GM21528 (cell line): ENCODE data around the gene CHCHD4.

Experiments
- ATAC-seq: cut with Tn5 transposase; IDR thresholded peaks from one replicate; pipeline ENCODE4 v1.9.1; 2021; ENCODE audit warnings: mild to moderate bottlenecking, moderate library complexity; ENCODE audit not compliant: unreplicated experiment, low FRiP score

The CHCHD4 gene

DNA sequence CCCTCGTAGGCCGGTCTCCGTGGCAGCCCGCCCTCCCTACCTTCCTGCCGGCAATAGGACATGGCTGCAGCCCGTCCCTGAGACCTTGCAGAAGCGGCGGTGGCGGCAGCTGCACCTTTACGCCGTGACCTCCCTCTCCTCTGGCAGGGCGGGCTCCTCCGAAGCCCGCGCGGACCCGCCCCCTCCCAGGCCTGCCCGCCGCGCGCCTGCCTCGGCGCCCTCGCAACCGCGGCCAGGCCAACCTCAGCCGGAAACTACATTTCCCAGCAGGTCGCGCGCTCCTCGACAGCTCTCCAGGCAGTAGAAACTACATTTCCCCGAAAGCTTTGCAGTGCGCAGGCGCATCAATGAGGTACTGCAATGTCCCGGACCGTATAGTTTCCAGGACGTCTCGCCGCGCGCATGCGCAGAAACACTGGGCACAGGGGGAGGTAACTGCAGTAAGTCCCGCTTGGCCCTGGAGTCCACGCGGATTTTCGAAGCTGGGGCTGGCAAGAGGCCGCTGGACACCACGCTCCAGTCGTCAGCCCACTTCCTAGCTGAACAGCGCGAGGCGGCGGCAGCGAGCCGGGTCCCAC, at the start of gene CHCHD4, which contains the start of gene TMEM43:
Gene CHCHD4 (minus strand): TSS at position 256 of the 578 bp plus-strand sequence. CDS start 194 bp downstream, at position 62.
Gene TMEM43 (plus strand): TSS at position 438 of the 578 bp plus-strand sequence. CDS start 142 bp downstream, outside the sequence.
- ATAC-seq: peak; percentile 91

DNA sequence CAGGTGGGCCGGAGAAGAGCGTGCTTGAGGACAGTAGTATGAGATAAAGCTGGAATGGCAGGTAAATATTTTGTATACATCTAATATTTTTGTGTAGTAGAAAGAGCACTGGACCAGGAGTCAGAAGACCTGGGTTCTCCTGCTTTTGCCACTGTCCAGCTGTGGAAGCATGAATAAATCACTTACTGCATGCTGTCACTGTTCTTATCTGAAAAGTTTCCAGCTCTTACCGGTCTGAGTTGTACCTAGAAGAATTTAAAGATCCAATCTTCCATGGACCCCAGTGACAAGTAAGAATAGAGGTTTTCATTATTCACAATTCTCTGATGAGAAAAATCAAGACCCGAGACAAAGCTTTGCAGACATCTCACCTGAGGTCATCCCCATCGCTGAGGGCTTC, 47.8 kb upstream of the CHCHD4 start:
- no peak for ATAC-seq

DNA sequence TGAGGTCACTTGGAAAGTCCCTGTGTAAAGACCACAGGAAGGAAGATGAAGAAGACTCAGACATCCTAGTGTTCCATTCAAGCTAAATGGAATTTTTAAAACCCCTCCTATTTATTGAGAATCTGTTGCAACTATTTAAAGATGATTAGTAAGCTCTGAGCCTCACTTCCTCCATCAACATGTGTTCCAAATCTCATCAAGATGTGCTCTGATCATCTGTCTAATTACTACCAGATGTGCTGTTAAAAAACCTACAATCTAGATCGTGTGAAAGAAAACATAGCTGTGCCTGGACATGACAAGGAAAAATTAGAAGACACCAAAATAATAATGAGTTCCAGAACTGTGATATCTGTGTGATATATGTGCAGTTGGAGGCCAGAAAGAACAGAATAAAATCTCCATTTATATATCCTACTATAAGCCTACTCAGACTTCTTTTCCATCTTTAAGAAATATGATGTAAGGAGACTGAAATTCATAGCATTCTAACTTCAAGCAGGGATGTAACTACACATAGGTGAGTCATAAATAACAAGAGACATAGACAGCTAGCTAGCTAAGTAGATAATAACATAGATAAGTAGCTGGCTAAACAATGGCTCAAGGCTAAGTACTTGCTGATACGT, 46.0 kb upstream of the CHCHD4 start:
- no peak for ATAC-seq

DNA sequence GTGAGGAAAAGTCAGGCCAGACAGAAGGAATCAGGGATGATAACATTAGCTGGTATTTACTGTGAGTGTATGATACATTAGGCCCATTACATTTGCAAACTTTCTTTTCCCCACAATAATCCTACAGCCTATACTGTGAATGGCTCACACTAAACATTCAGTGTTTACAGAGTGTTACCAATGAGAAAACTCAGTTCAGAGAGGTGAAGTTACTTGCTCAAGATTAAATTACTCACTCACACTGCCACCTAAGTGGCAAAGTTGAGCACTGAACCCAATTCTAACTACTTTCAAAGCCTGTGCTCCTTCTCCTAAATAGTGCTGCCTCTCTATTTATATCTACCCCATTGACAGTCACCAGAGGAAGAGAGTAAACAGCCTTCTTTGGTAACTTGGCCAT, 45.2 kb upstream of the CHCHD4 start:
- no peak for ATAC-seq

DNA sequence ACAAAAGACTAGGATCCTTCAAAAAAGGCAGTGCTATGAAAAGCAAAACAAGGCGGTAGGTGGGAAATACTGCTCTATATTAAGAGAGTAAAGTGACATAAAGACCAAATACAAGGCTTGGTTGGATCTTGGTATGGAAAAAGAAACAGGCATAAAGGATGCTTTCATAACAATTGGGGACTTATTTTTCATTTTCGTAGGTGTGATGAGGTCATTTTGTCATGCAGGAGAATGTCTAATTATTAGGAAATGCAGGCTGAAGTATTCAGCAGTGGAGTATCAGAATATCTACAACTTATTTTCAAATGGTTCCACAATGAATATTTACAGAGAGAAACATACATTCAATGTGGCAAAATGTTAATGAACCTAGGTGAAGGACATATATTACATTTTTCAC, 44.8 kb upstream of the CHCHD4 start:
- no peak for ATAC-seq

DNA sequence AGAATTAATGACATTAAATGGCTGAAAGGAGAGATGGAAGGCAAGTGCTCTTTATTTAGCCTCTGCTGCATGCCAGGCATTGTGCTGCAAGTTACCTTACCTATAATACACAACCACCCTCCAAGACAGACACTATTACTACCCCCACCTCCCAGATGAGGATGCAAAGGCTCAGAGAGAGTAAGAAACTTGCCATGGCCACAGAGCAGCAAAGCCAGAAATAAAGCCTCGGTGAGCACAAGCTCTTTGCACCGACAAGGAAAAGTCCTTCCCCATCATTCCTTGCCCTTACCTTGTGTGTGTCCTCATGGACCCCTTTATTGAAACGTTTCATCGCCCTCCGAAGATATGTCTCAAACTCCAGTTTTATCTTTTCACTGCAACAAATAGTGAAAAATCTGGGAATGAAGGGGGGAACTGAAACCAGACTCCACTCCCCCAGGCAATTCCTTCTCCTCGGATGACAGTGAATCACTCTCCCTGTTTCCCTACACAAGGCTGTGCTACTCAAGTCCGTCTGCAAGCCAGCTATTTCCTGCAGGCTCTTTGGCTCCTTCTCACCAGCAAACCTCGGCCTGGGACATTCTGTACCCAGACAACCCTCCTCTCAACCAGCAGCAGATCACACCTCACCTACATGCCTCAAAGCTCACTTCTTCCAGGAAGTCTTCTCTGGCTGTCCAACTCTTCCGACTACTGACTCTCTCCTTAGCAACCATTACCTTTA, 42.4 kb upstream of the CHCHD4 start:
- no peak for ATAC-seq

DNA sequence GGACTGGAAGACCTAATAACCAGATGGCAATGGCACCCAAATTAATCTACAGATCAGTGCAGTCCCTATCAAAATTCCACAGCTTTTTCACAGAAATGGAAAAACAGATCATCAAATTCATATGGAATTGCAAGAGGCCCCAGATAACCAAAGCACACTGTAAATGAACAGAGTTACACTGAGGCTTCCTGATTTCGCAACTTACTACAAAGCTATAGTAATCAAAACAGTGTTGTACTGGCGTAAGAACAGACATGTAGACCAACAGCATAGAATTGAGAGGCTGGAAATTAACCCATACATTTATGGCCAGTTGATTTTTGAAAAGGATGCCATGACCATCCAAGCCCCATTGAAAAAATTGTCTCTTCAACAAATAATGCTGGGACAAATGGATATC, 37.5 kb upstream of the CHCHD4 start:
- ATAC-seq: no peak

DNA sequence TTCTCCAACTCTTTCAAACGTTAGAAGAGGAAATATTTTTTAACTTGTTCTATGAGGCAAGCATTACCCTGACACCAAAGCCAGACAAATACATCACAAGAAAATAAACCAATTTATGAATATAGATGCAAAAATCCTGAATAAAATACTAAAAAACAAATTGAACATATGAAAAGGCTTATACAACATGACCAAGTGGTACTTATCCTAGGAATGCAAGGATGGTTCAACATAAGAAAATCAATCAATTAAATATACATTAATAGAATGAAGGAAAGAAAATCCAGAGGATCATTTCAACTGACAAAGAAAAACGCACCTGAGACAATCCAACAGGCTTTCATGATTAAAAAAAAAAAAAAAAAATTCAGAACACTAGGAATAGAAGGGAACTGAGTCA, 36.6 kb upstream of the CHCHD4 start:
- no peak for ATAC-seq

DNA sequence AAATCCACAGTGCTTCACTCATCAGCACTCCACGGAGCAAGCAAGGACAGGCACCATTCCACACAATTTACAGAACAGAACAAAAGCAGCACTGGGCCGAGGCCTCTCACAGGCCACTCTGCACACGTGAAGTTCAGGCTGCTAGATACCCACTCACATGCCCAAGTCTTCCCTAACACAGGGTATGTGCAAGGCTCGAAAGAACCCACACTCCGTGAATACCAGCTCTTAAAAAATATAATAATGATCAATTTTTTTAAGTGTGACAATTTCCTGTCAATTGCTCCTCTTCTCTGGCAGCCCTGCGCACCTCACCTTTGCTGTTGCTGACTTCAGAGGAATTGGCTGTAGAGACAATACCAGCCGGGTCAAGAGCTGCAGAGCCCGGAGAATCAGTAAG, 34.8 kb upstream of the CHCHD4 start:
- no peak for ATAC-seq

DNA sequence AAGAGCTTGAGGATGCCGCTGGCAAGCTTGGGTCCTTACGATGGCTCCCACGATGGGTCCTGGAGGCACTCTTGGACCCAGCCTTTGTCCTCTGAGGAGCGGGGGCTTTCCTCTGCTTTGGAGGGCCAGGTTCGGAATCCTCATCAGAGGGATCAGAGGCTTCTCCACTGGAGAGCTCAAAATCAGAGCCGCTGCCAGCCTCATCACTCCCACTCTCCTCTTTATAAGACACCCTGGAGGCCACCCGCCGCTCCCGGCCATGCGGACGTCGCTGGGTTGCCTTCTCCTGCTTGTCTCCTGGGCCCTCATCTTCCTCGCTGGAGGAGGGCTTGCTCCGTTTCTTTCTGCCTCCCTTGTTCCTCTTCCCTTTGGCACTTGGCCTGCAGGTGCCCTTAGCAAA, 33.7 kb upstream of the CHCHD4 start:
- no peak for ATAC-seq

DNA sequence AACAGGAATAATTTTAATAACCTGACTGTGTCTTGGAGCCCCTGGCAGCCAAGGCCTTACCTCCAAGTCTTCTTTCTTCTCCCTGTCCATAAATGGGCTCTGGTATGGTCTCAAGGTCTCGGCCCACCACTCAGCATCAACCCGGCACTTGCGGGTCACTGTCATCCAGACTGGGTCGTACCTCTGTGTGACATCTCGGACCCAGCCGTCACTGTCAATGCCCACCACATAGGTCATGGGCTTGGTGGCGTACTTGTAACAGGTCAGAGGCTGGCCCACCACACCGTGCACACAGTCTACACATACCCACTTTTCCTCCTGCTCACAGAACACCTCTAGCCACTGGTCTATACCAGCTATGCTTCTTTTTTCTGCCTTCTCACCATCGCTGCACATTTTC, 33.3 kb upstream of the CHCHD4 start:
- no peak for ATAC-seq

DNA sequence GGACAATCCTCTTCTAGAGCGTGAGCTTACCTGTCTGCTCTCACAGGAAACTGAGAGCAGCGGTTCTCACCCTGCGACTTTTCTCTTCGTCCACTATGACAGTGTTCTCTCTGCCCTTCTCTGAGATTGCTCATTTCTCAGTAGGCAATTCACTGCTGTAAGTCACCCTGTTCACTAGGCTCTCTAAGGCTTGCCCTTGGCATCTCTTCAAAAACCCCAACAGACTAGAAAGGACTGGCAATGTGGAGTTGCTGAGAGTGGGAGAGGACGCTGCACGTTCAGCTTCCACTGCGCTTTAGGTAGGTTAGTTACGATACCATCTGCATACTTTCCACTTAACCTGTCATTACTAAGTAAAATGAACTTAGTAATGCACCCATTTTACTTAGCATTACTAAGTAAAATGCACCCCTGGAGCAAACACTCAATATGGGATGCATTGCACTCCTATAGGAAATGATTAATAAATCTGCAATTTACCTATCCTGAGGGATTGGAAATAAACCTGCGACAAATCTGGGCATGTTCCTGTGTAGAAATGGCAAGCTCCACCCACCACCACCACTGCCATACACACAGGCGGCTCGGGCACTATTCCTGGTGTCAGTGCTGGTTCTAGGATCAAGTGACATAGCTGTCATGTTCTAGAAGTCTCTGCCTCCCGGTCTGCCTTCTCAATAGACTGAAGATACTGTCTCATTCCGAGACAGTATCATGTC, 32.3 kb upstream of the CHCHD4 start:
- no peak for ATAC-seq

DNA sequence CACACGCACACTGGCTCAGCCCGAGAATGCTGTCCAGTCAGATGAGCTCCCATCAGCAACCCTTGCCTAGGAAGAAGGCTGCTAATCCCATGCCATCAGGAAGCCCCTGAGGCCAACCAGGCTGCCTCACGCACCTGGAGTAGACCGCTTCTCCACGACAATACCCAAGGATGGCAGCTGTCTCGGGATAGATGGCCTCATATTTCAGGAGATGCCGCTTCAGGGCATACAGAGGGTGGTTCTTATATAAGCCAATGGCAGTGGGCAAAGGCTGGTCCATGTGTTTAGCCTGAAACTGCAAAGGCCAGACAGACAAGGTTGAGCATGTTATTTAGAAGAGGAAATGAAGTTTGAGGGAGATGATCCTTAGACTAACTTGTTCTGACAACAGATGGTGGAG, 31.5 kb upstream of the CHCHD4 start:
- ATAC-seq: no peak

DNA sequence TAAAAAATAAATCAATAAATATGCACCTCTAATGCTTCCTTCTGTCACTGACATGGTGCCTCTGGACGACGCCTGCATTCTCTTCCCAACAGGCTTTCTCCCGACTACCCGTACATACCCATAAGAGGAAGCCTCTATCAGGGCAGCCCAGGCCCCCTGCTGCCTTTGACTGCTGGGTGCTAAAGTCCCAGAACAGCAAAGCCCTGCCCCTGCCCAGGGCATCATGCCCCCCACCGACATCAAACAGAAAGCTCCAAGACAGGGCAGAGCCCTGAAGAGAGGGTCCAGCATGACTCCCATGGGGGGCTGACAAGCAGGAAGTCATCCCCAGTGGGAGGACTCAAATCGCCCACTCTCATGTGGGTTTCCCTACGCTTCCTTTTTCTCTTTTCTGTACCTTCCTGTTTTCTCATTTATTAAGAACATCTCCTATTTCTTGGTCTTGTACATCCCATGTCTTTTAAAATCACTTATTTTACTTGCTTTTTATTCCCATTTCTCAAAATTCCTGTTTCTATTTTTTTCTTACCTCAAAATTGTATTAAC, 30.3 kb upstream of the CHCHD4 start:
- no peak for ATAC-seq

DNA sequence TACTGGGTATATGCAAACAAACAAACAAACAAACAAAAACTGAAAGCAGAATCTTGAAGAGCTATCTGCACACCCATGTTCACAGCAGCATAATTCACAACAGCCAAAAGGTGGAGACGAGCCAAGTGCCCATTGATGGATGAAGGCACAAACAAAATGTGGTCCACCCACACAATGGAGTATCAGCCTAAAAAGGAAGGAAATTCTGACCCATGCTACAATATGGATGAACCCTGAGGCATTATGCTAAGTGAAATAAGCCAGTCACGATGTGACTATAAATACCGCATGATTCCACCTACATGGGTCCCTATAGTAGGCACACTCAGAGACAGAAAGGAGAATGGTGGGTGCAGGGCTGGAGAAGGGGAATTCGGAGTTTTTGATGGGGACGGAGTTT, 29.6 kb upstream of the CHCHD4 start:
- ATAC-seq: no peak

DNA sequence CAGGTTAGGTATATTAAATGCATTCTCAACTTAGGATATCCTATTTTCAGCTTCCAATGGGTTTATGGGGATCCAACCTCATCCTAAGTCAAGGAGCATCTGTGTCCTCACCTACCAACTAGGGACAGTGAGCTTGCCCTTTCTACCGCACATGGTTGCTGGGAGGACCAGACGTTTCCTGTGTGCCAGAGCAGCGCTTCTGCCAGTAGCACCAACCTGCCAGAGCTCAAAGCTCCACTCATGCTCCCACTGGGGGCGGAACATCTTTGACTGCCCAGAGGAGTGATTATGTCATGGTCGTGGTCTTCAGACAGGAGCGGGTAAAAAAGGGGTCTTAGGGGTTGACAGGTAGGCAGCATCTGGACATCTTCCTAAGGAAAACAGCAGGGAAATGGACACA, 29.0 kb upstream of the CHCHD4 start:
- no peak for ATAC-seq

DNA sequence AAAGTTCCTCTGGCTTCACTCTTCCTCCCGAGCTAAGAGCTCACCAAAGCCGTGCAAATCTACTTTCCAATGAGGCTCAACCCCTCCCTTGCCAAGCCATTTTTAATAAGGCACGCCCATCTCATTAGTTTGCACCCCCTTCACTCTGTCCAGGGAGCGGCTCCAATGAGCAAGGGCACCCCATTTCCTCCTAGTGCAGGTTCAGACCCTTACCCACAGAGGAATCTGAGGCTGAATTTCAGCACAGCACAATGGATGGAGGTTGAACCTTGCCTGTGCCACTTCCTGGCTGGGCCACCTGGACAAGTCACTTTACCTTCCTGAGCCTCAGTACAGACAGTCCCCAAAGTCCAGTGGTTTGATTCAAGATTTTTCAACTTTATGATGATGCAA, 28.3 kb upstream of the CHCHD4 start:
- ATAC-seq: no peak

DNA sequence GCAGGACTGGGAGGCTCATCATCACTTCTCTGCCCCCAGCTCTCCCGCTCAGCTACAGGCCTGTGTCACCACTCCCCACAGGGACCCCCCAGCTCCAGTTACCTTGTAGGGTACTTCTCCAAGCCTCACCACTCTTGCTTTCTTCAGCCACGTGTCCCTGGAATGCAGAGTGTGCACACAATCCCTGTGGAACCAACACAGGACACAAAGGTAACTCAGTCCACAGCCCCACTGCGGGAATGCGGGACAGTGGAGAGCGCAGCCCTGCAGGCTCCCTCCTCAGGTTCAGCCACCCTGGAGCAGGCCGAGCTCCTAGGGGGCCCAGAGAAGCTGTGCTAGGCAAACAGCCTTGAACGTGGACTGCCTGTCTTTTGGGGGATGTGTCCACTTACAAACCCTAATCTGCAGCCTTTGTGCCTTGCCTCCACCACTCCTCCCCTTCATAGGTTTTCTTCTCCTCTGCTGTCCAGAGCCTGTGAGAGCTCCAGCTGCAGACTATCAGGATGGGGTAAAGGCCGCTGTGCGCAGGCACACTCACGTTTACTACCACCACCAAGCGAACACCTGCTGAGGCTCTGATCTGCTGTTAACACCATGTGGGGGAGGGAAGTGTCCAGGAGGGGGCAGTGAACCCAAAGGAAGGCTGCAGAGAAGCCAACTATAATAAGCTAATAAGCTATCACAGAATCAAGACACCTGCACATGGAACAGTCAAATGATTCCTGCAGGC, 27.7 kb upstream of the CHCHD4 start:
- ATAC-seq: no peak

DNA sequence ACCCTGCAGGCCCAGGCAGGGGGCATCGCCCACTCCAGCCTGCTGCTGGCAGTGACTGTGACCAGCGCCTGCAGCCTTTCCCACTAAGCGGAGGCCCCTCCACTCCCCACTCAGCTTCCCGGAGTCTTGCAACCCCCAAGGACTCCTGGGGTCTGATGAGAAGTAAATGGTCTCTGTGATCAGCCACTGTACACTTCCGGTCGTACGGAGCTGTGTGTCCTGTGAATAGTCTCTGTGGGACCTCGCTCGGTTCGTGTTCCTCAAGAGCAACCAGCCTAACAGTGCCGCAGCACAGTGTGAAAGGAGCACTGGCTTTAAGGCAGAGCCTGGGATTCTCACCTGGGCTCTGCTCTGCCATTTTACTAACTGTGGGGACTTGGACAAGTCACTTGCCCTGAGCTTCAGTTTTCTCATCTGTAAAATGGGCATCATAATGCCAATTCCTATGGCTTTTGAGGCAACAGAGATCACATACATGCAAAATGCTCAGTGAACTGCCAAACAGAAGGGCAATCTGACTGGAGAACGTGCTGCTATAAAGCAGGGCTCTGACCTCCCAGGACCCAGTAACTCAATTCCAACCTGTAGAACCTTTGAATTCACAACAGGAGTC, 26.9 kb upstream of the CHCHD4 start:
- ATAC-seq: no peak
